AG04449 (cell line): ENCODE data around the gene SAYSD1.

Source experiments
- CTCF ChIA-PET: fragments of 350-600 bp; formaldehyde crosslinking; extraction: SDS; loops from one replicate; lab custom pipeline; 2021; ENCODE audit warnings: antibody characterized with exemption; lab: Yijun Ruan, JAX
- POLR2A ChIA-PET: fragments of 400-600, 350-600 bp; formaldehyde crosslinking; extraction: SDS; loops from one replicate; lab custom pipeline; 2020; ENCODE audit warnings: antibody characterized with exemption, inconsistent platforms; lab: Yijun Ruan, JAX
- DNase-seq: peaks from one replicate; pipeline ENCODE4 v3.0.0-alpha.2; 2010; ENCODE audit warnings: low read depth, low spot score
- H3K4me3 ChIP-seq: 2 replicates; pipeline ENCODE4 v1.5.1; 2011; ENCODE audit warnings: low read depth, mild to moderate bottlenecking, control low read depth, low read length
- CTCF ChIP-seq: IDR thresholded peaks from one replicate; pipeline ENCODE4 v1.5.1; 2011; ENCODE audit warnings: mild to moderate bottlenecking, moderate library complexity, low read length, control low read depth, inconsistent platforms; ENCODE audit not compliant: insufficient read depth; ENCODE audit errors: missing control alignments

Gene SAYSD1

GRCh38 chr6:39062014-39062740 is 52.8 kb downstream of the SAYSD1 start:
- no peak for DNase-seq
- H3K4me3 ChIP-seq: no peak overlapping the region
- no peak for TF ChIP-seq CTCF
- ChIA-PET CTCF (interaction anchor here (1.0 kb wide), 1 partner anchor 32 kb away, joined by 3 read pairs; no protein-coding TSS in a partner anchor), POLR2A (no interaction called here)

- DNase-seq: no peak
- ChIA-PET CTCF (interaction anchor here (1.0 kb wide), 1 partner anchor 32 kb away, joined by 3 read pairs; no protein-coding TSS in a partner anchor), POLR2A (no interaction called here)
- TF ChIP-seq CTCF: no peak
- H3K4me3 ChIP-seq: no peak overlapping the region
These were observed 53.4 kb downstream of the SAYSD1 start for GRCh38 chr6:39061588-39061987.

- POLR2A ChIA-PET: no interaction called here
- CTCF ChIA-PET: interaction anchor here (1.0 kb wide), 1 partner anchor 31 kb away, joined by 3 read pairs; no protein-coding TSS in a partner anchor
- TF ChIP-seq CTCF: no peak
- H3K4me3 ChIP-seq: no peak overlapping the region
- DNase-seq: no peak
These were observed 53.8 kb downstream of the SAYSD1 start for GRCh38 chr6:39061182-39061581.

GRCh38 chr6:39060467-39061160 is 54.4 kb downstream of the SAYSD1 start:
- POLR2A ChIA-PET: no interaction called here
- CTCF ChIA-PET: no interaction called here
- H3K4me3 ChIP-seq: no peak overlapping the region
- DNase-seq: no peak
- no peak for TF ChIP-seq CTCF

- no peak for DNase-seq
- ChIA-PET CTCF (no interaction called here), POLR2A (no interaction called here)
- H3K4me3 ChIP-seq: no peak overlapping the region
- TF ChIP-seq CTCF: no peak
These were observed 55.3 kb downstream of the SAYSD1 start for GRCh38 chr6:39059496-39060310.
